Measurements from ENCODE around the gene ANKRA2.

The ANKRA2 gene

DNA sequence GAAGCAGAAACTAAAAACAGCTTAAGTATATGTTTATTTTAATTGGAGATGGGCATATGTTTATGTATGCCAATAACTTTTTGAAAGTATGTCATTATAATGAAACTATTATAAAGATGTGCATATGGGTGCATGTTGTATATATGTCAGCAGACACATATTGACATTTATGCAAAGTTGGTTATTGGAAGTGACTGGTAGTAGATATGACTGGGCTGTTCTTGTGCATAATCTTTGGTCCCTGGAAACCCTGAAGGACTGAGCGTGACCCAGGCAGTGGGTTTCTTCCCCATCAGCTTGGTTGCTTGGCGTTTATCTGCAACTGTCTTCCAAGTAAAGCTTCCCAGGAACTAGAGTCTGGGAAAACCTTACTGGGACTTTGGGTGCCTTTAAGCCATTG lies 25.7 kb downstream of the ANKRA2 start:
- Histone ChIP-seq H3K36me3 (ENCODE audit: low read length) (no peaks in the 10 kb centered on the region), H3K9me3 (ENCODE audit: insufficient read depth, low read length) (no peaks in the 10 kb centered on the region), H4K20me1 (ENCODE audit: low read depth, low read length) (no peaks in the 10 kb centered on the region), H3F3A (ENCODE audit: insufficient read depth) (no peaks in the 10 kb centered on the region), H3K9me2 (replicated peaks; ENCODE audit: insufficient read depth, low read length) (no peaks in the 10 kb centered on the region), H3K9ac (ENCODE audit: low read length) (no peak overlapping the region), H2AFZ (ENCODE audit: low read depth, low read length, severe bottlenecking) (no peak overlapping the region), H3K4me3 (ENCODE audit: insufficient read depth, low read length, poor library complexity, severe bottlenecking) (no peak overlapping the region), H3K27ac (ENCODE audit: low read depth, low read length) (no peak overlapping the region), H3K27me3 (ENCODE audit: low read length) (no peaks in the 10 kb centered on the region), H3K4me2 (ENCODE audit: low read depth, low read length, poor library complexity, severe bottlenecking) (no peak overlapping the region), H3K79me2 (ENCODE audit: insufficient read depth, low read length) (no peaks in the 10 kb centered on the region)
- TF ChIP-seq, protein P1, sequence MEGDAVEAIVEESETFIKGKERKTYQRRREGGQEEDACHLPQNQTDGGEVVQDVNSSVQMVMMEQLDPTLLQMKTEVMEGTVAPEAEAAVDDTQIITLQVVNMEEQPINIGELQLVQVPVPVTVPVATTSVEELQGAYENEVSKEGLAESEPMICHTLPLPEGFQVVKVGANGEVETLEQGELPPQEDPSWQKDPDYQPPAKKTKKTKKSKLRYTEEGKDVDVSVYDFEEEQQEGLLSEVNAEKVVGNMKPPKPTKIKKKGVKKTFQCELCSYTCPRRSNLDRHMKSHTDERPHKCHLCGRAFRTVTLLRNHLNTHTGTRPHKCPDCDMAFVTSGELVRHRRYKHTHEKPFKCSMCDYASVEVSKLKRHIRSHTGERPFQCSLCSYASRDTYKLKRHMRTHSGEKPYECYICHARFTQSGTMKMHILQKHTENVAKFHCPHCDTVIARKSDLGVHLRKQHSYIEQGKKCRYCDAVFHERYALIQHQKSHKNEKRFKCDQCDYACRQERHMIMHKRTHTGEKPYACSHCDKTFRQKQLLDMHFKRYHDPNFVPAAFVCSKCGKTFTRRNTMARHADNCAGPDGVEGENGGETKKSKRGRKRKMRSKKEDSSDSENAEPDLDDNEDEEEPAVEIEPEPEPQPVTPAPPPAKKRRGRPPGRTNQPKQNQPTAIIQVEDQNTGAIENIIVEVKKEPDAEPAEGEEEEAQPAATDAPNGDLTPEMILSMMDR (IDR thresholded peaks at IDR 0.05; ENCODE audit: insufficient read depth, low read length, poor library complexity, severe bottlenecking), result no peak
- no peak for TF ChIP-seq EZH2phosphoT487 (conservative IDR thresholded peaks at IDR 0.05; ENCODE audit: low read length)

DNA sequence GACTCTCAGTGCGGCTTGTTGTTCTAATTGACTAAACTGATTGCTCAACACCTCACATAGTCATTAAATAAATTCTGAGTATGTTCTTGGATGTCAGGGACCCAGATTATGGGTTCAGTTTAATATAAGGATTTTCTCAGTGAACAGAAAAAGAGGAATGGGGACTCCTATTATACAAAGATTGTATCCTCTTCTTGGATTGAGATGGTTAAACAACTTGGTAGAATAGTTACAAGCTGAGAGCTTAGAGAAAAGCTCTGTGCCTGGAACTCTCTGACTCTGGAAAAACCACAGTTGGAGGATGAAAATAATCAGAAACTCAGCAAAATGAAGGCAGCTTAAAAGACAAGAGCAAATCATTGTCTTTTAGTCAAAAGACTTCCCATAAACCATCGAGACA lies 30.5 kb downstream of the ANKRA2 start:
- no peaks in the 10 kb centered on the region for H3K36me3 ChIP-seq (ENCODE audit: low read length)
- no peak for TF ChIP-seq EZH2phosphoT487 (conservative IDR thresholded peaks at IDR 0.05; ENCODE audit: low read length)
- no peak overlapping the region for H3K9ac ChIP-seq (ENCODE audit: low read length)
- H4K20me1 ChIP-seq (ENCODE audit: low read depth, low read length), result no peaks in the 10 kb centered on the region
- H3K4me3 ChIP-seq (ENCODE audit: insufficient read depth, low read length, poor library complexity, severe bottlenecking), result no peak overlapping the region
- no peak overlapping the region for H2AFZ ChIP-seq (ENCODE audit: low read depth, low read length, severe bottlenecking)
- H3K27me3 ChIP-seq (ENCODE audit: low read length), result no peaks in the 10 kb centered on the region
- no peak overlapping the region for H3K4me2 ChIP-seq (ENCODE audit: low read depth, low read length, poor library complexity, severe bottlenecking)
- no peak overlapping the region for H3K27ac ChIP-seq (ENCODE audit: low read depth, low read length)
- no peaks in the 10 kb centered on the region for H3K9me2 ChIP-seq (replicated peaks; ENCODE audit: insufficient read depth, low read length)
- no peaks in the 10 kb centered on the region for H3K79me2 ChIP-seq (ENCODE audit: insufficient read depth, low read length)
- no peaks in the 10 kb centered on the region for H3K9me3 ChIP-seq (ENCODE audit: insufficient read depth, low read length)
- H3F3A ChIP-seq (ENCODE audit: insufficient read depth), result no peaks in the 10 kb centered on the region

DNA sequence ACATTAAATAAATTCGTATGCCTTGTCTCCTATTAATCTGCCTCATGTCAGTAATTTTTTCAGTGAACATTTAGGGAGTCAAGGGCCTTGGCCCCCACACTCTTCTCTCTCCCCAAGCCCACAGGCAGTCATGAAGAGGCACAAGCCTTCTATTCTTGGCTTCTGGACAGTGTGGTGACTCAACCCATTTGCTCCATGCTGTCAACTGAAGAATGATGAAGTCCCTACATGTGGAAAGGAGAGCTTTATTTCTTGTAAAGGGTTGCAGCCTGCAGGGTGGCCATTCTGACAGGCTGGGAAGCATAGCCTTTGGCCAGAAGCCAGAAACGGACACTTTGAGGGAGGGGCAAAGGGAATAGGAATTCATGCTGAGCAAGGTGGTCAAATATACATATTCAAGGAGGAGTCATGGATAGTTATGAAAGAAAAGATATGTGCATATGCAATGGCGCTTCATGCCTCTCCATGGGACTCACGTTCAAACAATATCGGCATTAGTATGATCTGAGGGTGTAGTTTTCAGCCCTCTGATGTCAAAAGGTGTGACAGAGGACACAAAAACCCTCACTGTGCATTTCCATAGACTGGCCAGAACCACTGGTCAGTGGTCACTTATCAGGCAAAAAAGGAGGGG lies 31.3 kb downstream of the ANKRA2 start:
- Histone ChIP-seq H4K20me1 (ENCODE audit: low read depth, low read length) (no peaks in the 10 kb centered on the region), H3K9me3 (ENCODE audit: insufficient read depth, low read length) (no peaks in the 10 kb centered on the region), H3F3A (ENCODE audit: insufficient read depth) (no peaks in the 10 kb centered on the region), H3K27ac (ENCODE audit: low read depth, low read length) (no peak overlapping the region), H3K4me3 (ENCODE audit: insufficient read depth, low read length, poor library complexity, severe bottlenecking) (no peak overlapping the region), H2AFZ (ENCODE audit: low read depth, low read length, severe bottlenecking) (no peak overlapping the region), H3K4me2 (ENCODE audit: low read depth, low read length, poor library complexity, severe bottlenecking) (no peak overlapping the region), H3K27me3 (ENCODE audit: low read length) (no peaks in the 10 kb centered on the region), H3K79me2 (ENCODE audit: insufficient read depth, low read length) (no peaks in the 10 kb centered on the region), H3K36me3 (ENCODE audit: low read length) (no peaks in the 10 kb centered on the region), H3K9me2 (replicated peaks; ENCODE audit: insufficient read depth, low read length) (no peaks in the 10 kb centered on the region), H3K9ac (ENCODE audit: low read length) (no peak overlapping the region)
- TF ChIP-seq EZH2phosphoT487 (conservative IDR thresholded peaks at IDR 0.05; ENCODE audit: low read length), result no peak
- TF ChIP-seq, protein P1 (IDR thresholded peaks at IDR 0.05; ENCODE audit: insufficient read depth, low read length, poor library complexity, severe bottlenecking), result no peak

DNA sequence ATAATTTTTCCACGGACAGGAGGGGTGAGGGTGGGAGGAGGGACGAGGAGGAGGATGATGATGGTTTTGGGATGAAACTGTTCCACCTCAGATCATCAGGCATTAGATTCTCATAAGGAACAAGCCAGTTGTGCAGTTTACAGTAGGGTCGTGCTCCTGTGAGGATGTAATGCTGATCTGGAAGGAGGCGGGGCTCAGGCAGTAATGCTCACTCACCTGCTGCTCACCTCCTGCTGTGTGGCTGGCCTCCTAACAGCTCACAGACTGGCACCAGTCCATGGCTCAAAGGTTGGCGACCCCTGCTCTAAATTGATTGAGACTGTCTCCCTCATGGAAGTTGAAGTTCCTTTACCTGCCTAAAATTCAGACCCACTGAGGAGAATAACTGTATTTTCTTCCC lies 33.2 kb downstream of the ANKRA2 start:
- no peak overlapping the region for H3K4me2 ChIP-seq (ENCODE audit: low read depth, low read length, poor library complexity, severe bottlenecking)
- no peak for TF ChIP-seq EZH2phosphoT487 (conservative IDR thresholded peaks at IDR 0.05; ENCODE audit: low read length)
- TF ChIP-seq, protein P1 (IDR thresholded peaks at IDR 0.05; ENCODE audit: insufficient read depth, low read length, poor library complexity, severe bottlenecking), result no peak
- no peaks in the 10 kb centered on the region for H3K9me3 ChIP-seq (ENCODE audit: insufficient read depth, low read length)
- H3K27me3 ChIP-seq (ENCODE audit: low read length), result no peaks in the 10 kb centered on the region
- H2AFZ ChIP-seq (ENCODE audit: low read depth, low read length, severe bottlenecking), result no peak overlapping the region
- H3K79me2 ChIP-seq (ENCODE audit: insufficient read depth, low read length), result no peaks in the 10 kb centered on the region
- H3K4me3 ChIP-seq (ENCODE audit: insufficient read depth, low read length, poor library complexity, severe bottlenecking), result no peak overlapping the region
- no peak overlapping the region for H3K9ac ChIP-seq (ENCODE audit: low read length)
- no peaks in the 10 kb centered on the region for H3K36me3 ChIP-seq (ENCODE audit: low read length)
- H3F3A ChIP-seq (ENCODE audit: insufficient read depth), result no peaks in the 10 kb centered on the region
- H3K27ac ChIP-seq (ENCODE audit: low read depth, low read length), result no peak overlapping the region
- no peaks in the 10 kb centered on the region for H4K20me1 ChIP-seq (ENCODE audit: low read depth, low read length)
- no peaks in the 10 kb centered on the region for H3K9me2 ChIP-seq (replicated peaks; ENCODE audit: insufficient read depth, low read length)
